HG03066 (cell line): ENCODE measurements around the gene ZCWPW1.
"Not testable (repeated sequence)": the region's sequence is repeated elsewhere in the genome, so short reads cannot be mapped to it uniquely, and the experiment has no call there.

Experiments used
- ATAC-seq: cut with Tn5 transposase; IDR thresholded peaks from one replicate; pipeline ENCODE4 v1.9.1; 2021; ENCODE audit warnings: low read depth; ENCODE audit not compliant: unreplicated experiment

ZCWPW1 gene

GRCh38 chr7:100457033-100457432, 28.5 kb upstream of the ZCWPW1 start:
- no peak for ATAC-seq

GRCh38 chr7:100456562-100456961, 28.1 kb upstream of the ZCWPW1 start:
- ATAC-seq = no peak

GRCh38 chr7:100455206-100455605, 26.7 kb upstream of the ZCWPW1 start:
- no peak for ATAC-seq

GRCh38 chr7:100453854-100454253, 25.4 kb upstream of the ZCWPW1 start:
- ATAC-seq = not testable (repeated sequence)

GRCh38 chr7:100452513-100452912, 24.0 kb upstream of the ZCWPW1 start:
- no peak for ATAC-seq

- no peak for ATAC-seq
Measured at GRCh38 chr7:100449190-100449795, 20.8 kb upstream of the ZCWPW1 start.

- not testable (repeated sequence) for ATAC-seq
Measured at GRCh38 chr7:100447363-100447762, 18.9 kb upstream of the ZCWPW1 start.

- no peak for ATAC-seq
Measured at GRCh38 chr7:100446040-100446439, 17.5 kb upstream of the ZCWPW1 start.

- ATAC-seq = no peak
Measured at GRCh38 chr7:100444311-100445278, 16.1 kb upstream of the ZCWPW1 start.

- no peak for ATAC-seq
Measured at GRCh38 chr7:100443096-100443840, 14.8 kb upstream of the ZCWPW1 start.

- no peak for ATAC-seq
Measured at GRCh38 chr7:100441641-100442535, 13.4 kb upstream of the ZCWPW1 start.

- ATAC-seq = not testable (repeated sequence)
Measured at GRCh38 chr7:100439244-100439643, 10.7 kb upstream of the ZCWPW1 start.

GRCh38 chr7:100438731-100439130, 10.2 kb upstream of the ZCWPW1 start:
- ATAC-seq = not testable (repeated sequence)

- no peak for ATAC-seq
Measured at GRCh38 chr7:100438172-100438571, 9.7 kb upstream of the ZCWPW1 start.

- ATAC-seq = no peak
Measured at GRCh38 chr7:100437150-100438100, 8.9 kb upstream of the ZCWPW1 start.

- peak; percentile 30 for ATAC-seq
Measured at GRCh38 chr7:100435401-100436304, 7.2 kb upstream of the ZCWPW1 start.

- no peak for ATAC-seq
Measured at GRCh38 chr7:100434297-100435144, 6.0 kb upstream of the ZCWPW1 start.
